Nephron (organoid): ENCODE measurements around the gene CCNL2.

ENCODE experiments used
- H3K27ac Mint-ChIP-seq, 3 experiments: 2 replicates each; pipeline ENCODE4 v1.8.0; 2020; ENCODE audit warnings: mixed read lengths in 3 of 3, mild to moderate bottlenecking in 2 of 3, moderate library complexity in 1 of 3
- H3K27me3 Mint-ChIP-seq: 2 replicates; pipeline ENCODE4 v1.8.0; 2021; ENCODE audit warnings: low read depth, mild to moderate bottlenecking, moderate library complexity, mixed read lengths
- H3K36me3 Mint-ChIP-seq: 2 replicates; pipeline ENCODE4 v1.8.0; 2020; ENCODE audit warnings: low read depth, mixed read lengths
- H3K4me1 Mint-ChIP-seq: 2 replicates; pipeline ENCODE4 v1.8.0; 2020; ENCODE audit warnings: mixed read lengths
- H3K4me3 Mint-ChIP-seq, 3 experiments: 2 replicates each; pipeline ENCODE4 v1.8.0; 2020; ENCODE audit warnings: mild to moderate bottlenecking in 3 of 3, mixed read lengths in 3 of 3, moderate library complexity in 2 of 3
- H3K9me3 Mint-ChIP-seq: 2 replicates; pipeline ENCODE4 v1.8.0; 2020; ENCODE audit warnings: mixed read lengths
- TF ChIP-seq, protein P1 (sequence below), 3 experiments: fragments of 200-600 bp; sonication (generic); IDR thresholded peaks; one replicate each; pipeline ENCODE4 v1.5.0; 2021; ENCODE audit warnings: antibody characterized with exemption in 3 of 3; ENCODE audit not compliant: unreplicated experiment in 3 of 3

CCNL2 gene

DNA sequence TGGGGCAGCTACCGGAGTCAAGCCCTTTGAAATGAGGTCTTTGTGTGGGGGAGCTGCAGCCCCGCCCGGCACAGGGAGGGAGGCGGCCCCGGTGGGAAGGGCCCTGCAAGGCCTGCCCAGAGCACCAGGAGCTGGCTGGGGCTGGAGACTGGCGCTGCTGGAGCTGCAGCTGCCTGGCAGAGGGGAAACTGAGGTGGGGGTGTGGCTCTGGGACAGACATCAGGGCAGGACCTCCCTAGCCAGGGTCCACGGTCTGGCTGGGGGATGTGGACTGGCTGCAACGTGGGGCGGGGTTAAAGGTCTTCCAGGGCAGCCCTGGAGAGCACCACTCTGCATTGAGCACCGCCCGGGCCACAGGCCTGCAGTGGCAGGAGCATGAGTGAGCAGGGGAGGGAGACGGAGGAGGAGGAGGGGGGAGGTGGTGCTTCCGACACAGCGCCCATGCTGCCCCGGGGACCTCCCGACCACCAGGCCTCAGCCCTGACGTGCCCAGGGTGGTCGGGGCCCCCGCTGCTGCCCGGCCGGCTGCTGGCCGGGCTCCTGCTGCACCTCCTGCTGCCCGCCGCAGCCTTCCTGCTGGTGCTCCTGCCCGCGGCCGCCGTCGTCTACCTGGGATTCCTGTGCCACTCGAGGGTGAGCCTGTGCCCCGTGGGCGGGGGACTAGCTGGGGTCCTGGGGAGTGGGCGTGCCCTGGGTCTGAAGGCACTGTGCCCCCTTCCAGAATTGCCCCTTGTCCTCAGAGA, 26.8 kb upstream of the CCNL2 start:
- Mint-ChIP-seq H3K27me3 (no peaks in the 10 kb centered on the region), H3K36me3 (no peaks in the 10 kb centered on the region), H3K4me1 (peaks cover 20% of the 10 kb centered on the region), H3K27ac (peak overlapping the region in 1 of 3 experiments; percentile 58), H3K9me3 (no peaks in the 10 kb centered on the region), H3K4me3 (peak overlapping the region; percentile 55 to 67 (median 56))
- TF ChIP-seq, protein P1, sequence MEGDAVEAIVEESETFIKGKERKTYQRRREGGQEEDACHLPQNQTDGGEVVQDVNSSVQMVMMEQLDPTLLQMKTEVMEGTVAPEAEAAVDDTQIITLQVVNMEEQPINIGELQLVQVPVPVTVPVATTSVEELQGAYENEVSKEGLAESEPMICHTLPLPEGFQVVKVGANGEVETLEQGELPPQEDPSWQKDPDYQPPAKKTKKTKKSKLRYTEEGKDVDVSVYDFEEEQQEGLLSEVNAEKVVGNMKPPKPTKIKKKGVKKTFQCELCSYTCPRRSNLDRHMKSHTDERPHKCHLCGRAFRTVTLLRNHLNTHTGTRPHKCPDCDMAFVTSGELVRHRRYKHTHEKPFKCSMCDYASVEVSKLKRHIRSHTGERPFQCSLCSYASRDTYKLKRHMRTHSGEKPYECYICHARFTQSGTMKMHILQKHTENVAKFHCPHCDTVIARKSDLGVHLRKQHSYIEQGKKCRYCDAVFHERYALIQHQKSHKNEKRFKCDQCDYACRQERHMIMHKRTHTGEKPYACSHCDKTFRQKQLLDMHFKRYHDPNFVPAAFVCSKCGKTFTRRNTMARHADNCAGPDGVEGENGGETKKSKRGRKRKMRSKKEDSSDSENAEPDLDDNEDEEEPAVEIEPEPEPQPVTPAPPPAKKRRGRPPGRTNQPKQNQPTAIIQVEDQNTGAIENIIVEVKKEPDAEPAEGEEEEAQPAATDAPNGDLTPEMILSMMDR (IDR thresholded peaks at IDR 0.05; ENCODE audit: unreplicated experiment in 3 of 3), result no peak

DNA sequence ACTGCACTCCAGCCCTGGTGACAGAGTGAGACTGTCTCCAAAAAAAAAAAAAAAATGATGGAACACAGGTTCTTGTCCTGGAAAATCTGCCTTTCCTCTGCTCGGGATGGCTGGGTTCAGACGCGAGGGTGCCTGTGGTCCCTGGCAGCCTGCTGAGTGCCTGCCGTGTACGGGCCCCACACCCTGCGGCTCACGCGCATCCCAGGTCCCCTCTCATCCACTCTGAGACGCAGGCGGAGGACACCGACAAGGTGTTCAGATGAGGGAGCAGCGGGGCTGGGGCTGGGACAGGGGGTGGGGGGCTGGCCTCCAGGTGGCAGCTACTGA, 26.3 kb upstream of the CCNL2 start:
- no peaks in the 10 kb centered on the region for H3K27me3 Mint-ChIP-seq
- TF ChIP-seq, protein P1 (IDR thresholded peaks at IDR 0.05; ENCODE audit: unreplicated experiment in 3 of 3), result no peak
- H3K4me1 Mint-ChIP-seq, result peaks cover 16% of the 10 kb centered on the region
- no peaks in the 10 kb centered on the region for H3K36me3 Mint-ChIP-seq
- no peaks in the 10 kb centered on the region for H3K9me3 Mint-ChIP-seq
- H3K4me3 Mint-ChIP-seq, result peak overlapping the region in 1 of 3 experiments; percentile 71
- H3K27ac Mint-ChIP-seq, result peak overlapping the region in 1 of 3 experiments; percentile 98

DNA sequence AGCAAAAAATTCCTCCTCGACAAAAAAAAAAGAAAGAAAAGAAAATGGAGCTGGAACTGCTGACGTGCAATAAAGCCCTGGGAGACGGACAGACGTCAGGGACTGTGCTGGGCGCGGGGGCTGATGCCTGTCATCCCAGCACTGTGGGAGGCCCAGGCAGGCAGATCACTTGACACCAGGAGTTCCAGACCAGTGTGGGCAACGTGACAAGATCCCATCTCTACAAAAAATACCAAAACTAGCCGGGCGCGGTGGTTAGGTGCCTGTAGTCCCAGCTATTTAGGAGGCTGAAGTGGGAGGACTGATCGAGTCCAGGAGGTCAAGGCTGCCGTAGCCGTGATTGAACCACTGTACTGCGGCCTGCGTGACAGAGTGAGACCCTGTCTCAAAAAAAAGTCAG, 25.6 kb upstream of the CCNL2 start:
- H3K4me3 Mint-ChIP-seq, result peak overlapping the region; percentile 53 to 72 (median 71)
- no peaks in the 10 kb centered on the region for H3K27me3 Mint-ChIP-seq
- peak overlapping the region; percentile 83 to 98 (median 91) for H3K27ac Mint-ChIP-seq
- H3K36me3 Mint-ChIP-seq, result no peaks in the 10 kb centered on the region
- peaks cover 9% of the 10 kb centered on the region for H3K4me1 Mint-ChIP-seq
- H3K9me3 Mint-ChIP-seq, result no peaks in the 10 kb centered on the region
- TF ChIP-seq, protein P1 (IDR thresholded peaks at IDR 0.05; ENCODE audit: unreplicated experiment in 3 of 3), result no peak

DNA sequence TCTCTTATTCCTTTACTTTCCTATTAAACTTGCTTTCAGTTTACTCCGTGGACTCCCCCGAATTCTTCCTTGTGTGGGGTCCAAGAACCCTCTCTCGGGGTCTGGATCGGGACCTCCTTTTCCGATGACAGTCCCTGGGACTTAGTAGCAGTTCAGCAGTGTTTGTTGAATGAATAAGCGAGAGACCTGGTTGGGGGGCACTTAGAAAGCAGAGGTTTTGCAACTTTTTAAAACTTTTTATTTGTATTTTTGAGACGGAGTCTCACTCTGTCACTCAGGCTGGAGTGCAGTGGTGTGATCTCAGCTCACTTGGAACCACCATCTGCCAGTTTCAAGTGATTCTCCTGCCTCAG, 24.1 kb upstream of the CCNL2 start:
- Mint-ChIP-seq H3K36me3 (no peaks in the 10 kb centered on the region), H3K27ac (peak overlapping the region; percentile 15 to 55 (median 47)), H3K27me3 (no peaks in the 10 kb centered on the region), H3K4me3 (no peak overlapping the region), H3K4me1 (peaks cover 7% of the 10 kb centered on the region), H3K9me3 (no peaks in the 10 kb centered on the region)
- TF ChIP-seq, protein P1 (IDR thresholded peaks at IDR 0.05; ENCODE audit: unreplicated experiment in 3 of 3), result no peak

DNA sequence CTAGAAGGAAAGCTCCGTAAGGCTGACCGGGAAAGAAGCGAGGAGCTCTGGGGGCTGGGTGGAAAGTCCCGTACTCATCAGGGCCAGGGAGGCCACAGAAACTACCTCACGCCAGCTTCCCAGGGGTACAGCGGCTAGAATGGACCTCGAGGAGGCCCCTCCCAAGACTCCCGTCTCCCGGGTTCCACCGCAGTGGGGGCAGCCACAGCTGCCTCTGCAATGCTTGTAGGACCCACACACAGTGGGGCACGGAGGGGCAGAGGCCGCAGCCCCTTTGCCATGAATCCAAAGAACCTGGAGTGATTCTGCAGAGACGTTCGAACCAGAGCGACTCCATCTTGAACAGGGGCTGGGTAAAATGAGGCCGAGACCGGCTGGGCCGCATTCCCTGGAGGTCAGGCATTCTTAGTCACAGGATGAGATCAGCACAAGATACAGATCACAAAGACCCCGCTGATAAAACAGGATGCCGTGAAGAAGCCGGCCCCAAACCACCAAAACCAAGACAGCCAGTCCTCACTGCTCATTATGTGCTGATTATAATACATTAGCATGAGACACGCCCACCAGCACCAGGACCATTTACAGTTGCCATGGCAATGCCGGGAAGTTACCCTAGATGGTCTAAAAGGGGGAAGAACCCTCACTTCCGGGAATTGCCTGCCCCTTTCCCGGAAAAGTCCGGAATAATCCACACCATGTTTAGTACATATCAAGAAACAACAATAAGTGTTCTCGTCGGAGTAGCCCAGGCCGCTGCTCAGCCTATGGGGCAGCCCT, 23.5 kb upstream of the CCNL2 start:
- Mint-ChIP-seq H3K27ac (peak overlapping the region; percentile 47 to 77 (median 76)), H3K9me3 (no peaks in the 10 kb centered on the region), H3K36me3 (no peaks in the 10 kb centered on the region), H3K27me3 (no peaks in the 10 kb centered on the region), H3K4me1 (peaks cover 12% of the 10 kb centered on the region), H3K4me3 (no peak overlapping the region)
- TF ChIP-seq, protein P1 (IDR thresholded peaks at IDR 0.05; ENCODE audit: unreplicated experiment in 3 of 3), result no peak
